K562 (cell line): Measurements from ENCODE around the gene LHFPL5. TPM values are rescaled to one million over a fixed set of nuclear protein-coding genes. Genes with fewer than 3 reads are reported as not detected.

ENCODE experiments used
- CREBBP ChIP-seq: IDR thresholded peaks from one replicate; pipeline ENCODE4 v1.6.1; 2012; ENCODE audit warnings: low read depth, mild to moderate bottlenecking, control low read depth, inconsistent platforms, low read length
- DDX20 ChIP-seq: fragments of 450-650 bp; IDR thresholded peaks from 2 replicates; pipeline ENCODE4 v1.6.1; 2016; ENCODE audit warnings: missing genetic modification characterization, low read depth, mild to moderate bottlenecking, missing compliant biosample characterization, moderate library complexity
- ELF1 ChIP-seq: fragments of 200-800 bp; sonication (Bioruptor generic); IDR thresholded peaks from 2 replicates; pipeline ENCODE4 v1.6.1; 2016; ENCODE audit warnings: missing genetic modification characterization, missing compliant biosample characterization
- MEIS2 ChIP-seq: fragments of 450-650 bp; IDR thresholded peaks from 2 replicates; pipeline ENCODE4 v1.6.1; 2014; ENCODE audit warnings: mild to moderate bottlenecking; ENCODE audit not compliant: partially characterized antibody
- MYNN ChIP-seq, 2 experiments: sonication (generic); formaldehyde crosslinking in 1 of 2; IDR thresholded peaks; 2 replicates each; pipeline versions ENCODE4 v1.5.0 to v1.6.1; 2016 to 2020; ENCODE audit warnings: antibody characterized with exemption in 1 of 2, missing genetic modification reagents in 1 of 2
- ZNF217 ChIP-seq: sonication (generic); formaldehyde crosslinking; IDR thresholded peaks from 2 replicates; pipeline ENCODE4 v1.8.0; 2022; ENCODE audit warnings: mild to moderate bottlenecking, missing genetic modification reagents
- ZNF696 ChIP-seq: fragments of 250-450 bp; sonication (Bioruptor Pico); conservative IDR thresholded peaks from 2 replicates; pipeline ENCODE4 v1.4.0; 2020; ENCODE audit warnings: mild to moderate bottlenecking, moderate library complexity
- ZNF785 ChIP-seq: fragments of 250-450 bp; sonication (Bioruptor Pico); IDR thresholded peaks from 2 replicates; pipeline ENCODE4 v1.4.0; 2020; ENCODE audit warnings: mild to moderate bottlenecking
- polyA plus RNA-seq, 8 experiments: library from polyadenylated mRNA; depleted of rRNA in 4 of 8; stranded (reverse) in 5 of 8; unstranded in 3 of 8; fragments of >200 nt; fragmentation: Nextera tagmentation in 2 of 8; fragmentation: Illumina TruSeq in 1 of 8; extraction: Ambion mirVana in 2 of 8; extraction: Trizol in 1 of 8; gene quantifications; 2 replicates each; pipeline versions ENCODE4 v1.2.1 to v1.2.3, GENCODE V29; 2011 to 2014; ENCODE audit warnings: inconsistent platforms in 1 of 8, missing spikeins in 1 of 8
- total RNA-seq, 7 experiments: library from RNA; depleted of rRNA in 6 of 7; stranded (reverse); fragments of >200 nt in 6 of 7; fragmentation: Illumina TruSeq in 2 of 7; extraction: Trizol in 2 of 7; gene quantifications; 2 replicates each; pipeline versions ENCODE4 v1.2.1 to v1.2.3, GENCODE V29; 2011 to 2021; ENCODE audit warnings: low replicate concordance in 1 of 7
- TF ChIP-seq, protein P1 (sequence below), 2 experiments: fragments of 450-650 bp in 1 of 2; sonication (generic) in 1 of 2; formaldehyde crosslinking in 1 of 2; IDR thresholded peaks; 2 replicates each; pipeline versions ENCODE4 v1.7.1 to v1.9.0; 2016 to 2022; ENCODE audit warnings: inconsistent platforms in 1 of 2, mild to moderate bottlenecking in 1 of 2, missing genetic modification reagents in 1 of 2
- TF ChIP-seq, protein P2 (sequence below): fragments of 450-650 bp; IDR thresholded peaks from 2 replicates; pipeline ENCODE4 v1.7.1; 2018; ENCODE audit warnings: mild to moderate bottlenecking, low read depth; ENCODE audit not compliant: partially characterized antibody
- TF ChIP-seq, protein P3 (sequence below): fragments of 450-650 bp; IDR thresholded peaks from 2 replicates; pipeline ENCODE4 v1.6.1; 2017; ENCODE audit warnings: antibody characterized with exemption

The LHFPL5 gene
- total and polyA plus RNA-seq, 9 of the 15 experiments (the other 6 are each of a cell fraction or from before 2014, with no cell fraction given) = not detected

DNA sequence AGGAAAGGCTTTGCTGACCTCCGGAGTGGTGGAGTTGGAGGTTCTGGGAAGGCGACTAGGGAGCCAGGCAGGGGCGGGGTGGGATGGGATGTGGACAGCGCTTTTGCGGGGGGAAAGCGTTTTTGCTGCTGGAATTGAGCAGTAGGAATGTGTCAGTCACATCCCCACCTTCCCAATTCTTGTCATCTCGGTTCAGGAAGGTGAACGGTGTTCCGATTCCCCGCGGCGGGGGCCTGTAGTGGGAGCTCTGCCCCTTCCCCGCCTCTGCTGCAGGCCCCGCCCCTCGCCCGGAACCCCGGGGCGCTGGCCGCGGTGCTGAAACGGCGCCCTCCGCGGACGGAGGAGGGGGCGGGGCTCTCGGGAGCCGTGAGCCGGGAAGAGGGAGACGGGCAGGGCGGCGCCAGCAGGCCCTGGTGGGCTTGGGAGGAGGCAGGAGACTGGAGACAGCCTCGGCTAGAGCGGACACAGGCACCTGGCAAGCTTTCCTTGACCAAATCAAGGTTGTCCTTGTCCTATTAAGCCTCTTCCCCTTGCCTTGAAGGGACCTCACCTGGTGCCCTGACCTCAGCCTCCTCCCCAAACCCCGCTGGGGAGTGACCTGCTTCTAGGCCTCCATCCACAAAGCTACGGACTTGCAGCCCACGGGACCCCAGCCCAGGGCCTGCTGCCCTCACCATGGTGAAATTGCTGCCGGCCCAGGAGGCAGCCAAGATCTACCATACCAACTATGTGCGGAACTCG lies at the start of gene LHFPL5 (continued):
- TF ChIP-seq, protein P1, sequence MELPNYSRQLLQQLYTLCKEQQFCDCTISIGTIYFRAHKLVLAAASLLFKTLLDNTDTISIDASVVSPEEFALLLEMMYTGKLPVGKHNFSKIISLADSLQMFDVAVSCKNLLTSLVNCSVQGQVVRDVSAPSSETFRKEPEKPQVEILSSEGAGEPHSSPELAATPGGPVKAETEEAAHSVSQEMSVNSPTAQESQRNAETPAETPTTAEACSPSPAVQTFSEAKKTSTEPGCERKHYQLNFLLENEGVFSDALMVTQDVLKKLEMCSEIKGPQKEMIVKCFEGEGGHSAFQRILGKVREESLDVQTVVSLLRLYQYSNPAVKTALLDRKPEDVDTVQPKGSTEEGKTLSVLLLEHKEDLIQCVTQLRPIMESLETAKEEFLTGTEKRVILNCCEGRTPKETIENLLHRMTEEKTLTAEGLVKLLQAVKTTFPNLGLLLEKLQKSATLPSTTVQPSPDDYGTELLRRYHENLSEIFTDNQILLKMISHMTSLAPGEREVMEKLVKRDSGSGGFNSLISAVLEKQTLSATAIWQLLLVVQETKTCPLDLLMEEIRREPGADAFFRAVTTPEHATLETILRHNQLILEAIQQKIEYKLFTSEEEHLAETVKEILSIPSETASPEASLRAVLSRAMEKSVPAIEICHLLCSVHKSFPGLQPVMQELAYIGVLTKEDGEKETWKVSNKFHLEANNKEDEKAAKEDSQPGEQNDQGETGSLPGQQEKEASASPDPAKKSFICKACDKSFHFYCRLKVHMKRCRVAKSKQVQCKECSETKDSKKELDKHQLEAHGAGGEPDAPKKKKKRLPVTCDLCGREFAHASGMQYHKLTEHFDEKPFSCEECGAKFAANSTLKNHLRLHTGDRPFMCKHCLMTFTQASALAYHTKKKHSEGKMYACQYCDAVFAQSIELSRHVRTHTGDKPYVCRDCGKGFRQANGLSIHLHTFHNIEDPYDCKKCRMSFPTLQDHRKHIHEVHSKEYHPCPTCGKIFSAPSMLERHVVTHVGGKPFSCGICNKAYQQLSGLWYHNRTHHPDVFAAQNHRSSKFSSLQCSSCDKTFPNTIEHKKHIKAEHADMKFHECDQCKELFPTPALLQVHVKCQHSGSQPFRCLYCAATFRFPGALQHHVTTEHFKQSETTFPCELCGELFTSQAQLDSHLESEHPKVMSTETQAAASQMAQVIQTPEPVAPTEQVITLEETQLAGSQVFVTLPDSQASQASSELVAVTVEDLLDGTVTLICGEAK (IDR thresholded peaks at IDR 0.05) = peak; percentile 73
- TF ChIP-seq, protein P1 (CRISPR knock-in tag; IDR thresholded peaks at IDR 0.05) = no peak
- TF ChIP-seq, protein P2, sequence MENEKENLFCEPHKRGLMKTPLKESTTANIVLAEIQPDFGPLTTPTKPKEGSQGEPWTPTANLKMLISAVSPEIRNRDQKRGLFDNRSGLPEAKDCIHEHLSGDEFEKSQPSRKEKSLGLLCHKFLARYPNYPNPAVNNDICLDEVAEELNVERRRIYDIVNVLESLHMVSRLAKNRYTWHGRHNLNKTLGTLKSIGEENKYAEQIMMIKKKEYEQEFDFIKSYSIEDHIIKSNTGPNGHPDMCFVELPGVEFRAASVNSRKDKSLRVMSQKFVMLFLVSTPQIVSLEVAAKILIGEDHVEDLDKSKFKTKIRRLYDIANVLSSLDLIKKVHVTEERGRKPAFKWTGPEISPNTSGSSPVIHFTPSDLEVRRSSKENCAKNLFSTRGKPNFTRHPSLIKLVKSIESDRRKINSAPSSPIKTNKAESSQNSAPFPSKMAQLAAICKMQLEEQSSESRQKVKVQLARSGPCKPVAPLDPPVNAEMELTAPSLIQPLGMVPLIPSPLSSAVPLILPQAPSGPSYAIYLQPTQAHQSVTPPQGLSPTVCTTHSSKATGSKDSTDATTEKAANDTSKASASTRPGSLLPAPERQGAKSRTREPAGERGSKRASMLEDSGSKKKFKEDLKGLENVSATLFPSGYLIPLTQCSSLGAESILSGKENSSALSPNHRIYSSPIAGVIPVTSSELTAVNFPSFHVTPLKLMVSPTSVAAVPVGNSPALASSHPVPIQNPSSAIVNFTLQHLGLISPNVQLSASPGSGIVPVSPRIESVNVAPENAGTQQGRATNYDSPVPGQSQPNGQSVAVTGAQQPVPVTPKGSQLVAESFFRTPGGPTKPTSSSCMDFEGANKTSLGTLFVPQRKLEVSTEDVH = no peak
- TF ChIP-seq ZNF217 (CRISPR knock-in tag) (no peak), MEIS2 (no peak), ELF1 (no peak), CREBBP (no peak), ZNF696 (CRISPR knock-in tag) (no peak), DDX20 (tag) (no peak), ZNF785 (no peak), MYNN (IDR thresholded peaks at IDR 0.05) (no peak), MYNN (CRISPR knock-in tag; IDR thresholded peaks at IDR 0.05) (peak; percentile 59; the same call in 1 of the 2 replicates)
- TF ChIP-seq, protein P3, sequence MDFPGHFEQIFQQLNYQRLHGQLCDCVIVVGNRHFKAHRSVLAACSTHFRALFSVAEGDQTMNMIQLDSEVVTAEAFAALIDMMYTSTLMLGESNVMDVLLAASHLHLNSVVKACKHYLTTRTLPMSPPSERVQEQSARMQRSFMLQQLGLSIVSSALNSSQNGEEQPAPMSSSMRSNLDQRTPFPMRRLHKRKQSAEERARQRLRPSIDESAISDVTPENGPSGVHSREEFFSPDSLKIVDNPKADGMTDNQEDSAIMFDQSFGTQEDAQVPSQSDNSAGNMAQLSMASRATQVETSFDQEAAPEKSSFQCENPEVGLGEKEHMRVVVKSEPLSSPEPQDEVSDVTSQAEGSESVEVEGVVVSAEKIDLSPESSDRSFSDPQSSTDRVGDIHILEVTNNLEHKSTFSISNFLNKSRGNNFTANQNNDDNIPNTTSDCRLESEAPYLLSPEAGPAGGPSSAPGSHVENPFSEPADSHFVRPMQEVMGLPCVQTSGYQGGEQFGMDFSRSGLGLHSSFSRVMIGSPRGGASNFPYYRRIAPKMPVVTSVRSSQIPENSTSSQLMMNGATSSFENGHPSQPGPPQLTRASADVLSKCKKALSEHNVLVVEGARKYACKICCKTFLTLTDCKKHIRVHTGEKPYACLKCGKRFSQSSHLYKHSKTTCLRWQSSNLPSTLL = no peak
